ENCODE data around the gene WLS.

WLS gene

DNA sequence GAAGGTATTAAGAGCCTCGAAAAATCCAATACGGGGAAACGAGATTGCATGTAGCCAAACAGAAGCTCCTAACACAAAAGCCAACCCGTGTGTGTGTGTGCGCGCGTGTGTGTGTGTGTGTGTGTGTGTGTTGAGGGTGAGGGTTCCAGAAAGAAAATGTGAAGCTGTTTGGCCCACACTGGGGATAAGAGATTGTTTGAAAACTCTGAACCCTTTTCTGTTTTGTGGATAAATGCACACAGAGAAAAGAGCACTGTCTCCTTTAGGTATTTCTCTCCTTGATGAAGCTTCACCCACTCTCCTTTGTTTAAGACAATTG, 1.9 kb downstream of the WLS start:
- in situ Hi-C loops (cut with HindIII; ENCODE audit: low pct_ligation_motif_present, low pct_unique_long_range_greater_than_20kb, low sequenced_read_pairs) = no loop called here
- DNase-seq = no peak

DNA sequence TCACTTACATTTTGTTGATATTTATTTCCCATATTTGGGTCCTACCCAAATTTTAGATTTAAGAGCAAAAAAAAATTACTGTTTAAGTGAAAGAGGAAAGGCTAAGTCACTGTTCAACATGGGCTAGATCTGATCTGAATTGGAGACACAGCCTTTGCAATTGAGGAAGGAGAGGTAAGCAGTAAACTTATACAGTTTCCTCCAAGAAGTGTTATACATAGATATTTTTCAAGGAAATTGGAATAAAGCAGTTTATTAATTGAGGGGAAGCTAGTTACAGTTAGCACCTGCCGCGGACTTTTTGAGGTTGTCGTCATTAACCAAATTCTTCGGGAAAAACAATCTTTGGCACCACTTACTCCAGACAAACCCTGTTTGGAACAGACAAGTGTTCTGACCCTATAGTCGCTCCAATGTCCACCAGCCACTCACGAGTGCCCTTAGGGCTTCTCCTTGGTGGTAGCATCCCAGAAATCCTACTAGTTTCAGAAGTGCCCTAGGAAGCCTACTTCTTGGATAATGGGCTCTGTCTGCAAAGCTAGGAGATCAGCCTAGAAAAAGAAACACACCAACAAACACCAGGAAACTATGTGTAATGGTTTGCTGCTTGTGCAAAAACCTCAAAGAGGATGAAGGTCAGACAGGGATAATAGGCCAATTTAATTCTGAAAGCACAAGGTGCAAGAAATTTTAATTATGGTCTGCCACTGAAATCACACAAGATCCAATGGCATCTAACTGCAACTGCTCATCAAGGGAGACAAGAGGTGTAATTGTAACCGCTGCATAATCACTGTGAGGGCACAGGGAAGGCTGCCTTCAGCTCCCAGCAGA, 2.5 kb downstream of the WLS start:
- DNase-seq = no peak
- in situ Hi-C loops (cut with HindIII; ENCODE audit: low pct_ligation_motif_present, low pct_unique_long_range_greater_than_20kb, low sequenced_read_pairs) = no loop called here

DNA sequence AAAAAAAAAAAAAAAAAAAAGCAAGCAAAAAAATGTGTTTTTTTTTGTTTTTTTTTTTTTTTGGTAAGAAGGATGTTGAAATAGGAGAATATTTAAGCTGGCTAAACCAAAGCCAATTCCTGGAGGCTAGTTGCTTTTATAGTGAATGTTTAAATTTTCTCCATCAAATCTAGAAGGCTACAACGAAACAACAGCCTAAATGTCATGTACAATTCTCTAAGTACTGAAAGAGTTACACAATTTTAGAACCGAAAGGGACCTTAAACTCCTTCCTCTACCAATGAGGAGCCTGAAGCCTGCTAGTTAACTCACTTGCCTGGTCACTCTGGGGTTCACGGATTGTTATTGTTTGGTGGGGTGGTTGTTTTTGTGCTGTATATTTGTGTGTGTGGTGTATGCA, 3.5 kb downstream of the WLS start:
- in situ Hi-C loops (cut with HindIII; ENCODE audit: low pct_ligation_motif_present, low pct_unique_long_range_greater_than_20kb, low sequenced_read_pairs) = no loop called here
- DNase-seq = no peak

DNA sequence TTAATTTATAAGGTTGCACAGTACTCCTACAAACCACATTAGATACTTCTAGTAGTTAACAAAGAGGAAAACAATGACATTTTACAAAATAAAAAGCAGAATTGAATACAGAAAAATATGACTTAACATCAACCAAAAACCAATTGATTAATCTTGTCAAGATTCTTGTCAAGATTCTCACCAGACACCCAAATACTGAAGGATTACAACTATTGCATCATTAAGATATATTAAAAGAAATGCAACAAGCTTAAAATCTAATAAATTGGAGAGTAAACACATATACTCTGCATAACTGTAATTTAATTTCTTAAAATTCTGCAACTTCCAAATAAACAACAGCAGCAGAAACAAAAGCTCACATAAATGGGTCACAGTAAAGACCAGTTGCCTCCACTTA, 4.7 kb downstream of the WLS start:
- no peak for DNase-seq
- in situ Hi-C loops (cut with HindIII; ENCODE audit: low pct_ligation_motif_present, low pct_unique_long_range_greater_than_20kb, low sequenced_read_pairs) = no loop called here

DNA sequence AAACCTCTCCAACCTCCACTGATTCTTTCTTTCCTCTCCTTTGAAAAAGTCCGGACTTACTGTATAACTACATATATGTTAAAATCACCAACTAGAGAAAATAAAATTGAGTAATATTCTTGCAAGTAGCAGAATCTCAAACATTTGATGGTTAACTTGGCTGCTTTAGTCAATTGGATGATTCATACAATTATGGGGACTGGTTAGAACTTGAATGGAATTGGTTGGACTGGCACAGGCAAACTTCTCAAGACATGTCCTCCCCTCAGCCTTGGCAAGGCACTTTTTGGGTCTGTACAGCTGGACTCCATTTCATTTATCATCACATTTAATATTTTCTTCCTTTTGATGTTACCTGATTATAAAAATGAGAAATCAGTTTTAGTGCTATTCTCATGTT, 6.5 kb downstream of the WLS start:
- DNase-seq = no peak
- in situ Hi-C loops (cut with HindIII; ENCODE audit: low pct_ligation_motif_present, low pct_unique_long_range_greater_than_20kb, low sequenced_read_pairs) = no loop called here

DNA sequence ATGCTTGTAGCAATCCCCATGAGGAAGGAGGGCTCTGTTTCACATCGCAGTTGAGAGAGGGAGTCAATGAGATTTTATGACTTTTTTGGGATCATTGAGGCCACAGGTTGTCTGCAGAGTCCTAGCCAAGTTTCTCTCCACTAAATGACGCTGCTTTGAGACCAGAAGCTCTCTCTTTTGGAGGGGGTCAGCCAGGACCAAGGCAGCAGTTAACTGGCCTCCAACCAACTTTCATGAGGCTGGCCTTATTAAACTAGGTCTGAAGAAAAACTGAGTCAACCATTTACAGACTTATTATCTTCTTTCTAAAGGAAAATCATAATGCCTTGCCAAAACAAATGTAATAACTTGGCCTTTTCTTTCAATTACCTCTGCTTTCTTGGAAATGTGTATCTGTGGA, 8.6 kb downstream of the WLS start:
- in situ Hi-C loops (cut with HindIII; ENCODE audit: low pct_ligation_motif_present, low pct_unique_long_range_greater_than_20kb, low sequenced_read_pairs) = no loop called here
- DNase-seq = no peak

DNA sequence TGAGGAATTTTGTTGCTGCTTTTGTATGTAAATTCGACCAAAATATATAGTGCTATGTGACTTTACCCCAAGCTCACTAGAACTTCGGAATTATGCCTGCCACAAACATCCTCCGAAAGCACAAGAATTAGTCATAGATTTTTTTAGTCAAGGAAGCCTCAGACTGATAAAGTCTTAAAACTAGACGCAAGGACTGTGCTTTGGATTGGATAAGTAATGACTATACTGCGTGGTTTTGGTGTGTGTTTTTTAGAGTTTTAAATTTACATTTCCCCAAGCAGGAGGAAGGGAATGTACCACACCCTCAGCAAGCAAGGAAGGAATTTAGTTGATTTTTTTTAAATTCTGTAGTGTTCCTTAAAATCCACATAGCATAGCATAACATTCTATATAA, 10.3 kb downstream of the WLS start:
- in situ Hi-C loops (cut with HindIII; ENCODE audit: low pct_ligation_motif_present, low pct_unique_long_range_greater_than_20kb, low sequenced_read_pairs) = no loop called here
- DNase-seq = no peak

DNA sequence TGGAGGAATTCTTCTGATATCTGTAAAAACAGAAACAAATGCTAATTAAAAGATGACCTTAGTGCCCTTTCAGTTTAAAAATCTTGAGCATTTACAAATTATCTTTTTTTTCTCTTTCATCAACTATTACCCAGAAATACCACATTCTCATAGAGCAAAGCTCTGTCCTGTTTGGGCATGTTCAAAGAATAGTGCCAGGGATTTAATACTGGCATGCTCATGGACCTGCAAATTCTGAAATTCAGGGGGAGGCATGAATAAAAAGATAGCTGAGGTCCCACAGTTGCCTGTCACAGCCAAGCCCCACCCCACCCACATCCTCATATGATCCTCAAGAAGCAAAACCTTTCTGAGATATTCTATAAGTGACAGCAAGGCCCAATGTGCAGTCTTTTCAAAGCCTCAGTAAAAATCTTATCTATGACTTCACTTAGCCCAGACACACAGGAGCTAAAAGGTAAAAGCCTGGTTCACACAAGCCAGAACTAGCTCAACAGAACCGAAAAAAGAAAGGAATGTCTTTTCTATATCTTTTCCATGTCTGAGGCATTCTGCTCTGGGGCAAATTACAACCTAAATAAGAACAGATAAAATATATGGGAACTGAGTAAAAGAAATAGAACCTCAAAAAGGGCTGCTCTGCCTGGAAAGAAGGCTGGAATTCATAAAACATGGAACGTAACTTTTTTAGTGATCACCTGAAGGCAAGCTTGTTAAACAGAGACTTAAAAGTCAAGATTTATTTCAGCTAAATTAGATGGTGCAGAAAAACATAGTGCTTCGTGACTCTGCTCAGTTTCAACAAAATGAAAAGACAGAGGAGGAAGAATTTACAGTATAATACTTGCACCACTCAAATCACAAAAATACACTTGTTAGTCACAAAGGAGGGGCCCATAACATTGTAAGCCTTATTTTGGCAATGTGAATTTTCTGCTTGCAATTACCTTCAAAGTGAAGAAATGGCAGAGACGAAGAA, 11.0 kb downstream of the WLS start:
- no peak for DNase-seq
- in situ Hi-C loops (cut with HindIII; ENCODE audit: low pct_ligation_motif_present, low pct_unique_long_range_greater_than_20kb, low sequenced_read_pairs) = no loop called here

DNA sequence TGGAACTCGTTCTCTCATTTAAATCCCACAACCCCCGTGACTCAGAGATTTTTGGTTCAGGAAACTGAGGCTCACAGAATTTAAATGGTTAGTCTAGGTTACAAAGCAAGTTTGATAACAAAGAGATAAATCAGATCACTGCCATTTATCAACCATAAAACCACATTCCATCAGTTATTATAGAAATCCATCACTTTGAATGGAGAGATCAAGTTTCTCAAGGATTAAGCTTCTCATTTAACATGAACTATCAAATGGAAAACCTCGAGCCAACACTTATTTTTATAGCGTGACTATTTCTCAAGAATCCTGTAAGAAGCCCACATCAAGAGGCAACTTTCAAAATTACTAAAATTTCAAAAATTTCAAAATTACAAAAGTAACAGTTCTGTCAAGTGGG, 11.9 kb downstream of the WLS start:
- DNase-seq = no peak
- in situ Hi-C loops (cut with HindIII; ENCODE audit: low pct_ligation_motif_present, low pct_unique_long_range_greater_than_20kb, low sequenced_read_pairs) = no loop called here

DNA sequence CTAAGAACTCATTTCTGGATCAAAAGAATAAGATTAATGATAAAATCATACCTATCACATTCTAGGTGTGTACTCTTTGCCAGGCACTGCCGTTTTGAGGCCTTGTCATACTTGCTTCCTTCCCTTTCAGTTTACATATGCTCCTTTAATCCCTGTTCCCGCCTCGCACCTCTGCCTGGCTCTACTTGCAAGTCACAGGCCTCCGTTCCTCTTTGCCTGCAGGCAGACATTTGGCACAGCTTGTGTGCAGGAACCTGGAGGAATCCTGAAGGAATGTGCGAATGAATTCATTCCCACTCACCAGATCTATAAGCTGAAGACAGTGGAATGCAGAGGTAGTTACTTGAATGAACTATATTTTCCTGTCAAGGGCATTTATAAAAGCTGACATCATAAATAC, 13.8 kb downstream of the WLS start:
- in situ Hi-C loops (cut with HindIII; ENCODE audit: low pct_ligation_motif_present, low pct_unique_long_range_greater_than_20kb, low sequenced_read_pairs) = no loop called here

DNA sequence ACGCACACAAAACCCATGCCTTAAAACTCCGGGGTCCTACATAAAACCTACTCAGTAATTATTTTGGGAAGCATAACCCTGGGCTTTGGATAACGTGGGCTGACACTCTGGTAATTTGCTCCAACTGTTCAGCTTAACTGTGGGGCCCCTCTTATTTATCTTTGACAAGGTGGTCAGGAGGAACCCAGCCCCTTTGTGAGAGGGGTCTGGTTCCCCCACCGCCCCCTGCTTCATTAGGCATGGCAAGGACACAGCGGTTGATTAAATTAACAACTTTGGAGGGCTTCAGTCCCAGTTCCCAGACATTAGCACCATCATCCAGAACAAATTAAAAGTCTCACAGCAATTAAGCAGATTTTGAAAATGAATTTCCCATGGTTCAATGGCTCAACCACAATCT, 14.7 kb downstream of the WLS start:
- in situ Hi-C loops (cut with HindIII; ENCODE audit: low pct_ligation_motif_present, low pct_unique_long_range_greater_than_20kb, low sequenced_read_pairs) = no loop called here
- DNase-seq = no peak

More for the DNA sequence above, 13.8 kb downstream of the WLS start:
- no peak for DNase-seq

DNA sequence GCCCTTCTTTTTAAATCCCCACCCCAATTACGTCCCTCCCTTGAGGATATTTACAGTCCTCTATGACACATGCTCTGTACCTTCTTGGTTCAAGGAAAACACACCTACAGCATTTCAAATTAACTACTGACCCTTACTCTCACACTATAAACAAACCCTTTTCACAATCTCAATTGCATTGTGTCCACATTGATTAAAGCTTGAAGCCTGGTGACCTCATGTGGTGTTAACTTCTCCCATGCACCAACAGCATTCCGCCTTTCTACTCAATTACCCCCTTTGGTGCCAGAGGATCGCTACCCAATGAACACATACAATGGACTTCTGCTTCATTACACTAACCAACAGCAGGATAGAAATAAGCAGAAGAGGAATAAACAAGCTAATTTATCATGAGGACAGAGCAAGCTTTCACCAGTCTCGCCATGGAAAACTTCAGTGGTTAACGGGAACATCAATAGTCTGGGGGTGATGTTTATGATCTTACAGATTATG, 15.2 kb downstream of the WLS start:
- in situ Hi-C loops (cut with HindIII; ENCODE audit: low pct_ligation_motif_present, low pct_unique_long_range_greater_than_20kb, low sequenced_read_pairs) = no loop called here
- DNase-seq = no peak

DNA sequence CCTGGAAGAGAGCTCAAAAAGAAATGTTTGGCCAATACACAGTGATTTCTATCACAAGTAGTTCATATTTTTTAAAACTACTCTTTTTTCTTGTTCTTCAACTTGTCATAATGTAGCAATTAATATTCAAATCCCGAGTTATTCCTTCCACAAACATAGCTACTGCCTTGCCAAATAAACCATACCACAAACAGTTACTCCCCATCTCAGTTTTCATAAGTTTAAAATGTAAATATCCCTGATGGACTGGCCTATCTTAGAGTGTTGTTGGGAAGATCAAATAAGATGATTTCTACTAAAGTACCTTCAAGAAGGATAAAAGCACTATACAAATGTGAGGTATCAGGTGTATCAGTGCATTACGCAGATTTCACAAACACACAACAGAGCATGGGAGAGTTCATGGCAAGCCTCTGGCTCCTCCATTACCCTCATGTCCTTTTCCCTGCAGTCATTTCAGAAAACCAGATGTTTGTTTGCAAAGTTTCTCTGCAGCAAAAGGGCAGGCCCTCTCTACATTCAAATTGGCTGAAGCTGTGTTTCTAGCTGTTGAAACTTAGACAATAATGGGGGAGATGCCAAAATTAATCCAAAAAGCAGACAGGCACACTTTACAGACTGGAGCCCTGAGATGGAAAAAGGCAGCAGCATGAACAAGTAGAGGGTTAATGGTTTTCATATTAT, 16.1 kb downstream of the WLS start:
- no peak for DNase-seq
- in situ Hi-C loops (cut with HindIII; ENCODE audit: low pct_ligation_motif_present, low pct_unique_long_range_greater_than_20kb, low sequenced_read_pairs) = no loop called here

DNA sequence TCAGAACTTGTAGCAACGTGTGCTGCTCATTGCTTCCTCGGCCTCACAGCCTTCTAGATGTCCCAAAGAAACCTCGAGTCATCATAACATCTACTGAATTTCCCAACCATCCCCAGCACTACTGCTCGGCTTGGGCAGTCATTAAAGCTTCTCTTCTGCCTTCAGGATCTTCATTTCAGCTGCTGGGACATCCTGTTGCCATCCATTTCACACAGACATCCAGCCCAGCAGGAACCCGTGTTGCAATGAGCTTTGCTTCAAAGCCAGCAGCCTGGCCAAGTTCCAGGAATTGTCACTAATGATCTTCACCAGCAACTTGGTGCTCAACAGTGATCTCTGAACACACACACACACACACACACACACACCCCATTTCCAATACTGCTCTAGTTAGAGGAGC, 18.5 kb downstream of the WLS start:
- DNase-seq = no peak

DNA sequence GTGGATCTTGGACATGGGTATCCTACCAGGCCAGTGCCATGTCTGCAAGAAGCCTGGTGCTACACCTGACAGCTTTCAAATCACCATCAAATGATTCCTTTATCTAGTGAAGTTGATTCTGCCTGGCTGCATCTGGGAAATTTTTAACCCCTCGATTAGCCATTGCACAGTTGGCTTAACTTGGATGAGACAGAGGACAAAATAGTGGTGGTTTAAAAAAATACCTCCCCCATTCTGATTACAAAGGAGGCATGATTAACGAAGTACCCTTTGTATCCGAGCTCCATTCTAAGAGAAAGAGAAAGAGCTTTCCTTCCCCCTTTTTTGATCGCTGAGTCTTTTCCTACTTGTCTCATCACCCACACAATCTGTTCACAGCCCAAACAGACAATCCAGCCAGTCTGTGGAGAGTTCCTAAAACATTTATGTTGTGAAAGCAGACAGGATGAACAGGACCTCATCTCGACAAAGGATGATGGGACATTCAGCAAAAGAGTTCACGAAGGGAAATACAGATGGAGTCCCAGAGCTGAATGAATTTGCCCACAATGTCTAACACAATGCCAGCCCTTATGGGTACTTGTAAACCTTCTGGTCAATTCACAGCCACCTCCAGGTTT, 20.5 kb downstream of the WLS start:
- DNase-seq = peak; percentile 49
- in situ Hi-C loops (cut with HindIII; ENCODE audit: low pct_ligation_motif_present, low pct_unique_long_range_greater_than_20kb, low sequenced_read_pairs) = no loop called here

More for the DNA sequence above, 18.5 kb downstream of the WLS start:
- in situ Hi-C loops (cut with HindIII; ENCODE audit: low pct_ligation_motif_present, low pct_unique_long_range_greater_than_20kb, low sequenced_read_pairs) = no loop called here

DNA sequence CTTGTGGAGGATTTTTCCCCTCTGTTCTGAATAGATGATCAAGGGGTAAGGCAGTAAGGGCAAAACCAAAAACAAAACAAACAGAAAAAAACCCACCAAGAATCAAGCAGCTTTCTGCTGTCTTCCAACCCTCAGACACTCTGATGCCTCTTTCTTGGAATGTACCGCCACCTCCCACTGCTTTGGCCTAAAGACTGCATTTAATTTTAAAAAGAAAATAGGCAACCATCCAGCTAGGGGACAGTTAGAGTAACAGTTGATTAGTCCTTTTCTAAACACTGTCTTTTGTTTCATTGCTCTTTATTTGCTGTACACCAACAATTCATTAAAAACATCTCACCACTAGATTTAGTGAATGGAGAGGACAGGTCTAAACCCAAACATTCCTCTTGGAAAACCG, 21.5 kb downstream of the WLS start:
- DNase-seq = no peak
- in situ Hi-C loops (cut with HindIII; ENCODE audit: low pct_ligation_motif_present, low pct_unique_long_range_greater_than_20kb, low sequenced_read_pairs) = no loop called here

DNA sequence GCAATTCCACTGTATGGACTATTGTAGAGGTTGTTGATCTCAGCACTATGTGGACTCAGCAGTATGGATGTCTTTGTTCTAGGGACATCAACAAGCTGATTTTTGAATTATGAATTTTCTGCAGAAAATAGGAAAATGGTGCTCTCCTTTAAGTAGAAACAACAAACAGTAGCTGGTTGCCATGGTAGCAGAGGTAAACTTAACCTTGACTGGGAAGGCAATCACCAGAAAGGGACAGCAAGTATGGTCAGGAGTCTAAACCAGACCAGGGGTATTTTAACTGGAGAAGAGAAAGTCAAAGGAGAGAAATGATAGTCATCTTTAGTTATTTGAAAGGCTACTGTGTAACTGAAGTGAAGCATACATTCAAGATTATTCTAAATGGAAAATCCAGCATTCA, 22.3 kb downstream of the WLS start:
- in situ Hi-C loops (cut with HindIII; ENCODE audit: low pct_ligation_motif_present, low pct_unique_long_range_greater_than_20kb, low sequenced_read_pairs) = no loop called here
- DNase-seq = no peak

DNA sequence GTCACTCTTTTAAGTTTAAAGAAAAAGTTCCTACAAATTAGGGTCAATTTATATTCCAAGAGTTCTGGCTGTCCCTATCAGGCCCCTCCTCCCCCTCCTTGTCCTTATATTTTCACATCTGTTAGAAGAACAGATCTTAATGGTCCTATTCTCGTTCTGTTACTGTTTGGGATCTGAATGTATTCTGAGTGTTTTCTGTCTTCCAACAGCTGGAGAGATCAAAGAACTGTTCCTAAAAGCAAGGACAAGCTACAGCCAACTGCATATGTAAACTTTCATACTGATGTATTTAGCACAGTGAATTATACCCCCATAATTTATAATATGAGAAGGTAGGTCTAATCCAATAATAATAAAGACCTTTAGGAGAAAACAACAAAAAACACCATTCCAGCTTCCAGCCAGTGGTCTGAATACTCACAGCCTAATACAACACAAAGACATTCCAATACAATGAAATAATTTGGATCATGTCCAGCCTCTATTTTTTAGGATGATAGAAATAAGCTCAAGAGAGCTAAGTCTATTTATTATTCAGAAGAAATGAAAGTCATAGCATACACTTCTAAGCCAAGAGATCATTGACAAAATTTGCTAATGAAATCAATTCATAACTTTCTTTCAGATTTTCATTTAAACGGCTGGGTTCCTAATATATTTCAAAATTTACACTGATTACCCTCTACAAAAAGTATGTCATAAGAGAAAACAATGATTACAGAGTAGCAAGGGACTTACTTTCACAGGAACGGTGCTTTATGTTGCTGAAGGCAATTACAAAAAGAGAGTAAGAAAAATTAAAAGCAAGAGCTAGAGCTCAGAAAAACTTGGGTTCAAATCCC, 25.3 kb downstream of the WLS start:
- in situ Hi-C loops (cut with HindIII; ENCODE audit: low pct_ligation_motif_present, low pct_unique_long_range_greater_than_20kb, low sequenced_read_pairs) = no loop called here
- DNase-seq = peak; percentile 38

Data from ACHN (cell line).